GM12878 (cell line): ENCODE results near the gene MAPKAPK3. TPM values are rescaled to one million over a fixed set of nuclear protein-coding genes. Genes with fewer than 3 reads are reported as not detected.

Experiments used
- ATAC-seq: fragments of 200-7000 bp; cut with Tn5 transposase; 3 replicates; pipeline ENCODE4 v1.9.1; 2020; ENCODE audit warnings: mild to moderate bottlenecking, moderate library complexity
- BruUV-seq: library from RNA; stranded (reverse); fragments of 400-500 nt; replicated peaks from 2 replicates; lab custom pipeline; 2021; lab: Mats Ljungman, UMichigan
- CTCF ChIA-PET: fragments of 300-600 bp; sonication (Branson Sonifier 250); formaldehyde crosslinking; extraction: SDS; loops from one replicate; lab custom pipeline; 2021; ENCODE audit warnings: inconsistent platforms; lab: Yijun Ruan, JAX
- POLR2A ChIA-PET: fragments of 350-600 bp; formaldehyde crosslinking; extraction: SDS; loops from one replicate; lab custom pipeline; 2021; ENCODE audit warnings: inconsistent platforms; lab: Charles Lee
- RAD21 ChIA-PET: fragments of 300-600 bp; sonication (Branson Sonifier 250); formaldehyde crosslinking; loops from one replicate; lab custom pipeline; 2023; ENCODE audit warnings: antibody characterized with exemption; ENCODE audit not compliant: unreplicated experiment; lab: Charles Lee
- SMC1A ChIA-PET: fragments of 300-600 bp; sonication (Branson Sonifier 250); formaldehyde crosslinking; loops from one replicate; lab custom pipeline; 2023; ENCODE audit not compliant: unreplicated experiment, uncharacterized antibody; lab: Charles Lee
- DNase-seq: peaks from one replicate; pipeline ENCODE4 v3.0.0-alpha.2; 2011; ENCODE audit warnings: low read depth, low spot score
- FAIRE-seq: peaks from 3 replicates; lab custom pipeline; 2011; peaks lifted over from hg19 to GRCh38; lab: Jason Lieb, UNC
- H2AFZ ChIP-seq: 2 replicates; pipeline ENCODE4 v1.6.0; 2011; ENCODE audit warnings: low read depth, low read length, control low read depth; ENCODE audit not compliant: control insufficient read depth
- H3K27ac ChIP-seq: 2 replicates; pipeline ENCODE4 v1.5.1; 2011; ENCODE audit warnings: control low read depth; ENCODE audit not compliant: control insufficient read depth, insufficient read depth
- H3K27me3 ChIP-seq, 2 experiments: replicated peaks in 1 of 2; 2 replicates each; pipeline versions ENCODE4 v1.6.0 to v1.6.1; 2011; ENCODE audit warnings: low read length in 1 of 2; ENCODE audit not compliant: control insufficient read depth in 2 of 2, insufficient read depth in 2 of 2
- H3K36me3 ChIP-seq, 2 experiments: 2 replicates each; pipeline ENCODE4 v1.5.1; 2011; ENCODE audit warnings: low read length in 1 of 2; ENCODE audit not compliant: control insufficient read depth in 2 of 2, insufficient read depth in 2 of 2
- H3K4me1 ChIP-seq: 2 replicates; pipeline ENCODE4 v1.6.1; 2011; ENCODE audit warnings: mild to moderate bottlenecking, low read length, moderate library complexity, mixed read lengths; ENCODE audit not compliant: control insufficient read depth, insufficient read depth
- H3K4me2 ChIP-seq: 2 replicates; pipeline ENCODE4 v1.6.0; 2011; ENCODE audit warnings: control low read depth; ENCODE audit not compliant: control insufficient read depth, insufficient read depth
- H3K4me3 ChIP-seq: fragments of 200-600 bp; sonication (generic); 2 replicates; pipeline ENCODE4 v1.5.1; 2016
- H3K79me2 ChIP-seq: 2 replicates; pipeline ENCODE4 v1.6.0; 2011; ENCODE audit warnings: low read length; ENCODE audit not compliant: control insufficient read depth, insufficient read depth
- H3K9ac ChIP-seq: 2 replicates; pipeline ENCODE4 v1.8.0; 2011; ENCODE audit warnings: low read length, control low read depth, mixed read lengths; ENCODE audit not compliant: control insufficient read depth, insufficient read depth
- H3K9me3 ChIP-seq: replicated peaks from 3 replicates; pipeline ENCODE4 v1.5.1; 2011; ENCODE audit warnings: mild to moderate bottlenecking, low read length; ENCODE audit not compliant: control insufficient read depth, insufficient read depth
- H4K20me1 ChIP-seq: 2 replicates; pipeline ENCODE4 v1.6.0; 2011; ENCODE audit not compliant: control insufficient read depth, insufficient read depth
- CBFB ChIP-seq: IDR thresholded peaks from 2 replicates; pipeline ENCODE4 v1.6.1; 2016; ENCODE audit warnings: antibody characterized with exemption, low read depth
- CEBPB ChIP-seq, 2 experiments: fragments of 150-350 bp in 1 of 2; IDR thresholded peaks; 2 replicates each; pipeline ENCODE4 v1.6.1; 2012 to 2014; ENCODE audit warnings: low read depth in 2 of 2, low read length in 2 of 2, borderline replicate concordance in 1 of 2, inconsistent platforms in 1 of 2
- CHD1 ChIP-seq: IDR thresholded peaks from 2 replicates; pipeline ENCODE4 v1.6.1; 2012; ENCODE audit warnings: low read depth, low read length, improper control_type of control experiment
- DPF2 ChIP-seq: fragments of 450-650 bp; IDR thresholded peaks from 2 replicates; pipeline ENCODE4 v1.6.1; 2017; ENCODE audit warnings: mild to moderate bottlenecking
- E4F1 ChIP-seq: fragments of 450-650 bp; IDR thresholded peaks from 2 replicates; pipeline ENCODE4 v1.6.1; 2018; ENCODE audit warnings: borderline replicate concordance, mild to moderate bottlenecking; ENCODE audit not compliant: partially characterized antibody
- EP300 ChIP-seq, 2 experiments: fragments of 150-350 bp in 1 of 2; IDR thresholded peaks; 2 replicates each; pipeline ENCODE4 v1.6.1; 2011 to 2012; ENCODE audit warnings: low read depth in 2 of 2, low read length in 2 of 2, borderline replicate concordance in 1 of 2, improper control_type of control experiment in 1 of 2, inconsistent platforms in 1 of 2; ENCODE audit not compliant: control insufficient read depth in 1 of 2
- FOS ChIP-seq: IDR thresholded peaks from 3 replicates; pipeline ENCODE4 v1.6.1; 2011; ENCODE audit warnings: borderline replicate concordance; ENCODE audit not compliant: insufficient read length; ENCODE audit errors: extremely low read depth
- MLLT1 ChIP-seq: fragments of 450-650 bp; IDR thresholded peaks from 2 replicates; pipeline ENCODE4 v1.6.1; 2016; ENCODE audit warnings: mild to moderate bottlenecking
- MYB ChIP-seq: fragments of 150-350 bp; IDR thresholded peaks from 2 replicates; pipeline ENCODE4 v1.6.1; 2014; ENCODE audit warnings: mild to moderate bottlenecking, low read depth, low read length, borderline replicate concordance
- PAX5 ChIP-seq: IDR thresholded peaks from 2 replicates; pipeline ENCODE4 v1.6.1; 2011; ENCODE audit warnings: low read depth, low read length, borderline replicate concordance
- RAD51 ChIP-seq: fragments of 450-650 bp; IDR thresholded peaks from 2 replicates; pipeline ENCODE4 v1.6.1; 2016; ENCODE audit warnings: moderate library complexity, mild to moderate bottlenecking, inconsistent platforms
- SPI1 ChIP-seq: IDR thresholded peaks from 2 replicates; pipeline ENCODE4 v1.6.1; 2011; ENCODE audit warnings: low read depth, mild to moderate bottlenecking, low read length, moderate library complexity, borderline replicate concordance; ENCODE audit not compliant: insufficient read depth
- WRNIP1 ChIP-seq: IDR thresholded peaks from 2 replicates; pipeline ENCODE4 v1.6.1; 2011; ENCODE audit warnings: low read depth, low read length, improper control_type of control experiment, borderline replicate concordance
- WGBS: methylation state at CpG from one replicate; pipeline ENCODE4 v1.1.6; 2016; ENCODE audit warnings: low lambda C conversion rate; ENCODE audit not compliant: insufficient replicate concordance, insufficient coverage; ENCODE audit errors: missing lambda C conversion rate; 5-methylcytosine and 5-hydroxymethylcytosine counted together
- in situ Hi-C: fragments of 300-500 bp; cut with MboI; formaldehyde crosslinking; loops from 9 replicates; pipeline ENCODE4 v1.14.3; 2018; ENCODE audit warnings: mixed read lengths
- intact Hi-C: fragments of 100-400 bp; cut with micrococcal nuclease; formaldehyde crosslinking; loops from one replicate; pipeline ENCODE4 v1.14.2; 2022; ENCODE audit not compliant: unreplicated experiment
- polyA plus RNA-seq, 11 experiments: library from polyadenylated mRNA; depleted of rRNA in 4 of 11; unstranded in 6 of 11; stranded (reverse) in 5 of 11; fragments of >200 nt; fragmentation: Nextera tagmentation in 4 of 11; fragmentation: Illumina TruSeq in 1 of 11; extraction: Ambion mirVana in 4 of 11; extraction: Trizol in 1 of 11; gene quantifications; 1 replicate in 1 of 11; 2 replicates in 10 of 11; pipeline versions ENCODE4 v1.2.1 to v1.2.3, GENCODE V29; 2011 to 2016; ENCODE audit warnings: inconsistent platforms in 2 of 11, missing spikeins in 2 of 11, low read depth in 1 of 11
- total RNA-seq, 4 experiments: library from RNA; depleted of rRNA in 3 of 4; stranded (reverse); fragments of >200 nt in 3 of 4; fragmentation: Illumina TruSeq in 1 of 4; extraction: Trizol in 1 of 4; gene quantifications; 2 replicates each; pipeline versions ENCODE4 v1.2.1 to v1.2.3, GENCODE V29; 2013 to 2021
- TF ChIP-seq, protein P1 (sequence below): fragments of 450-650 bp; IDR thresholded peaks from 2 replicates; pipeline ENCODE4 v1.6.1; 2016; ENCODE audit warnings: mild to moderate bottlenecking, moderate library complexity, borderline replicate concordance

The MAPKAPK3 gene
- total and polyA plus RNA-seq, 10 of the 15 experiments (the other 5 are each of a cell fraction or from before 2014, with no cell fraction given) = 7.9 to 66.0 (median 39.0) TPM

DNA sequence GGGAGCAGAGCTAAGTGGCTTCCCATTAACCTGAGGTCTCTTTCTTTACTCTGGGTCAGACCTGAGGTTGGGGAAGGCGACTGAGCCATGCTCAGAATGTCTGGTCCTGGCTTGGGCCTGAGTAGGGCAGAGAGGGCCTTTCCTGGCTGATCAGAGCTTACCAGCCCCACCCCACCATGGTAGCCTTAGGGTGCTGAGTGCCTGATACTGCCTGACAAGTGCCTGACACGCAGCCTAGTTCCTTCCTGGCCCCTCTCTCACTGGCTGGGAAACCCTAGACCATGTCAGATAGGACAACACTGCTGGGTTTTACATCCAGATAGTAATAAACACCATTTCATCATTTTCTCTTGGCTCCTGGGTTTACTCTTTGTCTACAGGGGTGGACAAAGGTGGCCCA, 32.0 kb downstream of the MAPKAPK3 start (continued):
- TF ChIP-seq CBFB (no peak), CEBPB (IDR thresholded peaks at IDR 0.05; ENCODE audit: borderline replicate concordance in 1 of 2, low read depth in 2 of 2, low read length in 2 of 2) (no peak), MLLT1 (no peak), WRNIP1 (no peak), MYB (no peak), RAD51 (no peak), PAX5 (no peak), DPF2 (no peak)

GRCh38 chr3:50649451-50649931, 32.5 kb downstream of the MAPKAPK3 start:
- DNase-seq (no peak), ATAC-seq (no peak), FAIRE-seq (no peak)
- intact Hi-C loops (no loop called here), in situ Hi-C loops (no loop called here)
- Histone ChIP-seq H3K27ac (no peak overlapping the region), H3K9ac (no peak overlapping the region), H3K4me3 (no peak overlapping the region), H4K20me1 (no peaks in the 10 kb centered on the region; the same call in 1 of the 2 replicates), H3K4me2 (no peak overlapping the region), H2AFZ (no peak overlapping the region), H3K36me3 (peaks cover 5 to 9% of the 10 kb centered on the region in 2 experiments; a peak in 3 of 4 replicates), H3K9me3 (no peaks in the 10 kb centered on the region), H3K79me2 (no peaks in the 10 kb centered on the region), H3K4me1 (no peaks in the 10 kb centered on the region), H3K27me3 (no peaks in the 10 kb centered on the region)
- POLR2A ChIA-PET = interaction anchor here (0.6 kb wide), 1 partner anchor 903 kb away, joined by 3 read pairs; no protein-coding TSS in a partner anchor
- WGBS = 49% methylated on average over 8 of the region's 8 CpGs
- SMC1A ChIA-PET = interaction anchor here (0.5 to 1.4 kb wide), 3 partner anchors 33 to 321 kb away, joined by 3 to 4 read pairs (median 3); partner anchors contain the start of gene CISH
- CTCF ChIA-PET = interaction anchor here (10.8 kb wide), 1 partner anchor 31 kb away, joined by 250 read pairs; the partner anchor contains the start of gene MAPKAPK3
- RAD21 ChIA-PET = no interaction called here
- BruUV-seq = no TSS peak
- TF ChIP-seq CHD1 (no peak), E4F1 (no peak), FOS (no peak), SPI1 (no peak), EP300 (IDR thresholded peaks at IDR 0.05; ENCODE audit: borderline replicate concordance in 1 of 2, control insufficient read depth in 1 of 2, low read depth in 2 of 2, low read length in 2 of 2) (no peak)
- TF ChIP-seq, protein P1, sequence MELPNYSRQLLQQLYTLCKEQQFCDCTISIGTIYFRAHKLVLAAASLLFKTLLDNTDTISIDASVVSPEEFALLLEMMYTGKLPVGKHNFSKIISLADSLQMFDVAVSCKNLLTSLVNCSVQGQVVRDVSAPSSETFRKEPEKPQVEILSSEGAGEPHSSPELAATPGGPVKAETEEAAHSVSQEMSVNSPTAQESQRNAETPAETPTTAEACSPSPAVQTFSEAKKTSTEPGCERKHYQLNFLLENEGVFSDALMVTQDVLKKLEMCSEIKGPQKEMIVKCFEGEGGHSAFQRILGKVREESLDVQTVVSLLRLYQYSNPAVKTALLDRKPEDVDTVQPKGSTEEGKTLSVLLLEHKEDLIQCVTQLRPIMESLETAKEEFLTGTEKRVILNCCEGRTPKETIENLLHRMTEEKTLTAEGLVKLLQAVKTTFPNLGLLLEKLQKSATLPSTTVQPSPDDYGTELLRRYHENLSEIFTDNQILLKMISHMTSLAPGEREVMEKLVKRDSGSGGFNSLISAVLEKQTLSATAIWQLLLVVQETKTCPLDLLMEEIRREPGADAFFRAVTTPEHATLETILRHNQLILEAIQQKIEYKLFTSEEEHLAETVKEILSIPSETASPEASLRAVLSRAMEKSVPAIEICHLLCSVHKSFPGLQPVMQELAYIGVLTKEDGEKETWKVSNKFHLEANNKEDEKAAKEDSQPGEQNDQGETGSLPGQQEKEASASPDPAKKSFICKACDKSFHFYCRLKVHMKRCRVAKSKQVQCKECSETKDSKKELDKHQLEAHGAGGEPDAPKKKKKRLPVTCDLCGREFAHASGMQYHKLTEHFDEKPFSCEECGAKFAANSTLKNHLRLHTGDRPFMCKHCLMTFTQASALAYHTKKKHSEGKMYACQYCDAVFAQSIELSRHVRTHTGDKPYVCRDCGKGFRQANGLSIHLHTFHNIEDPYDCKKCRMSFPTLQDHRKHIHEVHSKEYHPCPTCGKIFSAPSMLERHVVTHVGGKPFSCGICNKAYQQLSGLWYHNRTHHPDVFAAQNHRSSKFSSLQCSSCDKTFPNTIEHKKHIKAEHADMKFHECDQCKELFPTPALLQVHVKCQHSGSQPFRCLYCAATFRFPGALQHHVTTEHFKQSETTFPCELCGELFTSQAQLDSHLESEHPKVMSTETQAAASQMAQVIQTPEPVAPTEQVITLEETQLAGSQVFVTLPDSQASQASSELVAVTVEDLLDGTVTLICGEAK = no peak
